Measurements from ENCODE around the gene ATXN10. TPM values are rescaled to one million over a fixed set of nuclear protein-coding genes. Genes with fewer than 3 reads are reported as not detected.

The ATXN10 gene
- polyA plus RNA-seq, 3 donors, result 60.1 to 106 (median 92.4) TPM

DNA sequence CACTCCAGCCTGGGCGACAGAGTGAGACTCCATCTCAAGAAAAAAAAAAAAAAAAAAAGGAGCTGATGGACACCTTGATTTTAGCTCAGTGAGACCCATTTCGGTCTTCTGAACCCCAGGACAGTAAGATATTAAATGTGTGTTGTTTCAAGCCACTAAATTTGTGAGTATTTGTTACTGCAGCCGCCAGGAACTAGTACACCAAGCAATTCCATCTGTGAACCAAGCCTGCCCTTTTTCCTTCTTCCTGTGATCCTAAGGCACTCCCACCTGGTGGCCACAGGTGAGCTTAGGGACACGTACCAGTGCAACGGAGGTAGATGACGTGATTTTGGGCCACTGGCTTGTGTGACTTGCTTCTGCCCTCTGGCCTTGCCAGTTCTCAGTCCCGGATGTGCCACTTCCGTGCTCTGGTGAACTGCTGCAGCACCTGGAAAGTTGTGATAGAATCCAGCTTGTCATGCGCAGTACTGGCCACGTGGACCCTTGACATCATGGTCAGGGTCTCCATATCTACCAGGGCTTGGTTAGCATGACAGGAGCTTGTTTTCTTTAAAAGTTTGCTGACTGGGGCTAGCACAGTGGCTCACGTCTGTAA lies 19.6 kb upstream of the ATXN10 start:
- WGBS (ENCODE audit: insufficient coverage), result 91% methylated on average over 9 of the region's 11 CpGs
- H3K4me3 Mint-ChIP-seq, result no peak overlapping the region

DNA sequence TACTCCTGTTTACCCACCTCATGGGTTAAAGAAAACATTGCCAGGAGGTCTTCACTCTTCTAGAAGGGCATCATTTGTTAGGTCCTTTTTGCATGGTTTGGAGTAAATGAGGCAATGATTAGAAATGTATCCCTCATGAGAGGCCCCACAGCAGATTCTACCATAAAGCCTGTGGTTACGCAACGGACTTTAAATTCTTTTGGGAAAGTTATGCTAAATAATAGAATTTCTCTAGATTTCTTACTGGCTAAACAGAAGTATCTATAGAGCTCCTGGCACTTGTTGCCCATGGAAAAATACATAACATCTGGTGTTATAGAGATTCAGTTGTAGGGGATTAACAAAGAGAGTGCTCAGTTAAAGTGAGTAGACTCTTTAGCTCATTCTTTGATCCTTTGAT lies 15.1 kb upstream of the ATXN10 start:
- Mint-ChIP-seq H3K4me3 (no peak overlapping the region), H3K27ac (no peak overlapping the region), H3K36me3 (no peaks in the 10 kb centered on the region), H3K4me1 (no peaks in the 10 kb centered on the region), H3K27me3 (ENCODE audit: low read depth in 3 of 3) (peaks cover 11 to 22% (median 11%) of the 10 kb centered on the region in 3 donors), H3K9me3 (peaks cover 0 to 2% (median 0%) of the 10 kb centered on the region in 7 donors)
- WGBS (ENCODE audit: insufficient coverage), result no CpG with 5 or more reads among the region's 2 CpGs
- no peak overlapping the region for H3K27ac ChIP-seq (ENCODE audit: low read depth in 1 of 2, low read length in 2 of 2)
- intact Hi-C loops (cut with micrococcal nuclease), result no loop called here
- H2AFZ ChIP-seq (ENCODE audit: insufficient read depth, low read depth, low read length, poor library complexity, severe bottlenecking), result no peak overlapping the region
- DNase-seq, result no peak
- H3K4me1 ChIP-seq (ENCODE audit: control insufficient read depth in 1 of 2, insufficient read depth in 2 of 2, low read length in 2 of 2), result no peaks in the 10 kb centered on the region
- H3K9ac ChIP-seq (ENCODE audit: insufficient read depth, low read length, poor library complexity, severe bottlenecking), result no peak overlapping the region
- no peak overlapping the region for H3K4me2 ChIP-seq (replicated peaks; ENCODE audit: extremely low read depth, low read length, poor library complexity, severe bottlenecking)
- H4K20me1 ChIP-seq (ENCODE audit: insufficient read depth, low read length), result no peaks in the 10 kb centered on the region
- no peaks in the 10 kb centered on the region for H3K36me3 ChIP-seq (replicated peaks in 1 of 2; ENCODE audit: control insufficient read depth in 1 of 2, insufficient read depth in 2 of 2, low read length in 2 of 2)
- TF ChIP-seq, protein P1, sequence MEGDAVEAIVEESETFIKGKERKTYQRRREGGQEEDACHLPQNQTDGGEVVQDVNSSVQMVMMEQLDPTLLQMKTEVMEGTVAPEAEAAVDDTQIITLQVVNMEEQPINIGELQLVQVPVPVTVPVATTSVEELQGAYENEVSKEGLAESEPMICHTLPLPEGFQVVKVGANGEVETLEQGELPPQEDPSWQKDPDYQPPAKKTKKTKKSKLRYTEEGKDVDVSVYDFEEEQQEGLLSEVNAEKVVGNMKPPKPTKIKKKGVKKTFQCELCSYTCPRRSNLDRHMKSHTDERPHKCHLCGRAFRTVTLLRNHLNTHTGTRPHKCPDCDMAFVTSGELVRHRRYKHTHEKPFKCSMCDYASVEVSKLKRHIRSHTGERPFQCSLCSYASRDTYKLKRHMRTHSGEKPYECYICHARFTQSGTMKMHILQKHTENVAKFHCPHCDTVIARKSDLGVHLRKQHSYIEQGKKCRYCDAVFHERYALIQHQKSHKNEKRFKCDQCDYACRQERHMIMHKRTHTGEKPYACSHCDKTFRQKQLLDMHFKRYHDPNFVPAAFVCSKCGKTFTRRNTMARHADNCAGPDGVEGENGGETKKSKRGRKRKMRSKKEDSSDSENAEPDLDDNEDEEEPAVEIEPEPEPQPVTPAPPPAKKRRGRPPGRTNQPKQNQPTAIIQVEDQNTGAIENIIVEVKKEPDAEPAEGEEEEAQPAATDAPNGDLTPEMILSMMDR (IDR thresholded peaks at IDR 0.05), result no peak
- H3K9me3 ChIP-seq (replicated peaks in 1 of 2; ENCODE audit: control insufficient read depth in 1 of 2, insufficient read depth in 1 of 2, low read length in 2 of 2), result no peaks in the 10 kb centered on the region
- peaks cover 0 to 2% of the 10 kb centered on the region in 2 donors for H3K27me3 ChIP-seq (ENCODE audit: control insufficient read depth in 2 of 2, insufficient read depth in 2 of 2, low read length in 2 of 2)
- H3K79me2 ChIP-seq (ENCODE audit: insufficient read depth, low read length), result no peaks in the 10 kb centered on the region
- no peak overlapping the region for H3K4me3 ChIP-seq (replicated peaks in 1 of 3; ENCODE audit: low read depth in 2 of 3, low read length in 3 of 3)

More for the DNA sequence above, 19.6 kb upstream of the ATXN10 start:
- no peak for DNase-seq
- no peaks in the 10 kb centered on the region for H4K20me1 ChIP-seq (ENCODE audit: insufficient read depth, low read length)
- no peaks in the 10 kb centered on the region for H3K36me3 ChIP-seq (replicated peaks in 1 of 2; ENCODE audit: control insufficient read depth in 1 of 2, insufficient read depth in 2 of 2, low read length in 2 of 2)
- H3K27ac ChIP-seq (ENCODE audit: low read depth in 1 of 2, low read length in 2 of 2), result no peak overlapping the region
- H3K4me3 ChIP-seq (replicated peaks in 1 of 3; ENCODE audit: low read depth in 2 of 3, low read length in 3 of 3), result no peak overlapping the region
- Mint-ChIP-seq H3K27ac (no peak overlapping the region), H3K4me1 (no peaks in the 10 kb centered on the region), H3K9me3 (peaks cover 0 to 2% (median 0%) of the 10 kb centered on the region in 7 donors), H3K36me3 (no peaks in the 10 kb centered on the region), H3K27me3 (ENCODE audit: low read depth in 3 of 3) (peaks cover 21 to 54% (median 21%) of the 10 kb centered on the region in 3 donors)
- peaks cover 0 to 7% of the 10 kb centered on the region in 2 donors for H3K27me3 ChIP-seq (ENCODE audit: control insufficient read depth in 2 of 2, insufficient read depth in 2 of 2, low read length in 2 of 2)
- no peak overlapping the region for H3K4me2 ChIP-seq (replicated peaks; ENCODE audit: extremely low read depth, low read length, poor library complexity, severe bottlenecking)
- no peak overlapping the region for H3K9ac ChIP-seq (ENCODE audit: insufficient read depth, low read length, poor library complexity, severe bottlenecking)
- intact Hi-C loops (cut with micrococcal nuclease), result no loop called here
- H2AFZ ChIP-seq (ENCODE audit: insufficient read depth, low read depth, low read length, poor library complexity, severe bottlenecking), result no peak overlapping the region
- H3K4me1 ChIP-seq (ENCODE audit: control insufficient read depth in 1 of 2, insufficient read depth in 2 of 2, low read length in 2 of 2), result no peaks in the 10 kb centered on the region
- TF ChIP-seq, protein P1 (IDR thresholded peaks at IDR 0.05), result no peak
- no peaks in the 10 kb centered on the region for H3K9me3 ChIP-seq (replicated peaks in 1 of 2; ENCODE audit: control insufficient read depth in 1 of 2, insufficient read depth in 1 of 2, low read length in 2 of 2)
- H3K79me2 ChIP-seq (ENCODE audit: insufficient read depth, low read length), result no peaks in the 10 kb centered on the region

Measured in CD14-positive monocyte (primary cell).